ENCODE results near the gene ARHGAP32.
"Not testable (repeated sequence)": the region's sequence is repeated elsewhere in the genome, so short reads cannot be mapped to it uniquely, and the experiment has no call there.

The ARHGAP32 gene

GRCh38 chr11:128929991-128930390, 262.1 kb downstream of the ARHGAP32 start:
- H3K36me3 ChIP-seq (replicated peaks), result no peaks in the 10 kb centered on the region
- no peak overlapping the region for H3K4me3 ChIP-seq
- H3K4me1 ChIP-seq, result no peaks in the 10 kb centered on the region
- H3K27me3 ChIP-seq (ENCODE audit: low read depth), result no peaks in the 10 kb centered on the region
- H3K9me3 ChIP-seq, result no peaks in the 10 kb centered on the region
- in situ Hi-C loops (cut with MboI; ENCODE audit: low sequenced_read_pairs), result no loop called here
- DNase-seq (ENCODE audit: low spot score in 2 of 2), result no peak

DNA sequence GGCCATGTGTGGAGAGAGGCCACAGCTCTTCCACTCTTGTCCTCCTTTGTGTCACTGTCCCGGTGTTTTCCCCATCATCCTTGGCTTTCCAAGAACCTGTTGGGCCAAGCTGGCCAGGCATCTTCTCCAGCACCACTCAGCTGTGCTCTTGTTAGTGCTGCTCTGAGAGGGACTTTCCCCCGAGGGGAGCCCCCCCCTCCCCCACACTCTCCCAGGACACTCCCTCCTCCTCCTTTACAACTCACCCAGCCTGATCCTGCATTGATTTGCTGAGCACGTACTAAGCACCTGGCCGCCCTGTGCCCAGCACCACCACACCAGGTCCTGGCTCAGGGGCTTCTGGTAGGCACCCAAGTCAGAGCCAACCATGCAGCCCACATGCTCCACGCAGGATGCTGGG, 262.7 kb downstream of the ARHGAP32 start:
- H3K4me1 ChIP-seq, result no peaks in the 10 kb centered on the region
- no peak for DNase-seq (ENCODE audit: low spot score in 2 of 2)
- H3K27me3 ChIP-seq (ENCODE audit: low read depth), result no peaks in the 10 kb centered on the region
- no peaks in the 10 kb centered on the region for H3K9me3 ChIP-seq
- in situ Hi-C loops (cut with MboI; ENCODE audit: low sequenced_read_pairs), result no loop called here
- H3K36me3 ChIP-seq (replicated peaks), result no peaks in the 10 kb centered on the region
- no peak overlapping the region for H3K4me3 ChIP-seq

- H3K27me3 ChIP-seq (ENCODE audit: low read depth), result no peaks in the 10 kb centered on the region
Measured at GRCh38 chr11:128928400-128928799, 263.7 kb downstream of the ARHGAP32 start.

DNA sequence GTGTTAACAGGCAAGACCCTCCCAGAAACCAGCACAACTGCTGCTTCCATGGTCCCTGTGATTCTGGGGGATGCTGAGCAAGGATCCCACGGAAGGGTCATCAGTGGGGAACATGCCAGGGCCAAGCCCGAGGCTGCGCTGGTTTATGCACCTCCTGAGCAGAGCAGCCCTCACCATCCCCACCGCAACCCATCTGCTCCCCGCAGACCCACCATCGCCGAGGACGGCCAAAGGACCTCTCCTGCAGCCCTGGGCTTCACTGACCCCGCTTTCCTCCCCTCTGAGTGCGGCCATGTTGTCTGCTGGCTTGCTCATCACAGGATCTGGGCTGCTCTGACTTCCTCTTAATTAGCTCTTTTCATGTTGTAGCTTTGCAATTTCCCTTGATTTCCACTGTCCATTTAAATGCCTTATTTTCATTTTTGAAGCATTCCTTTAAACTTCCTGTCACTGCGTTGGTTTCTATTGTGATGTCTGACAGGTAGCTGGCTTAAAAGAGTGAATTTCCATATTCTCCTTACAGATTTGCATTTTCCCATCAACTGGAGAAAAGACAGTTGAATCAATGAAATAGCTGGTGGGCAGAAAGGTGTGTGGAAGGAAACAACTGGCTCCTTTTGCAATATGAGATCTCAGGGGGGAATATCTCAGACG, 264.3 kb downstream of the ARHGAP32 start:
- in situ Hi-C loops (cut with MboI; ENCODE audit: low sequenced_read_pairs), result no loop called here
- Histone ChIP-seq H3K4me1 (no peaks in the 10 kb centered on the region), H3K4me3 (no peak overlapping the region), H3K9me3 (no peaks in the 10 kb centered on the region), H3K36me3 (replicated peaks) (no peaks in the 10 kb centered on the region), H3K27me3 (ENCODE audit: low read depth) (no peaks in the 10 kb centered on the region)
- DNase-seq (ENCODE audit: low spot score in 2 of 2), result no peak

More at GRCh38 chr11:128928400-128928799, 263.7 kb downstream of the ARHGAP32 start:
- H3K4me3 ChIP-seq, result no peak overlapping the region
- no peaks in the 10 kb centered on the region for H3K4me1 ChIP-seq
- DNase-seq (ENCODE audit: low spot score in 2 of 2), result no peak
- in situ Hi-C loops (cut with MboI; ENCODE audit: low sequenced_read_pairs), result no loop called here
- H3K36me3 ChIP-seq (replicated peaks), result no peaks in the 10 kb centered on the region
- H3K9me3 ChIP-seq, result no peaks in the 10 kb centered on the region

DNA sequence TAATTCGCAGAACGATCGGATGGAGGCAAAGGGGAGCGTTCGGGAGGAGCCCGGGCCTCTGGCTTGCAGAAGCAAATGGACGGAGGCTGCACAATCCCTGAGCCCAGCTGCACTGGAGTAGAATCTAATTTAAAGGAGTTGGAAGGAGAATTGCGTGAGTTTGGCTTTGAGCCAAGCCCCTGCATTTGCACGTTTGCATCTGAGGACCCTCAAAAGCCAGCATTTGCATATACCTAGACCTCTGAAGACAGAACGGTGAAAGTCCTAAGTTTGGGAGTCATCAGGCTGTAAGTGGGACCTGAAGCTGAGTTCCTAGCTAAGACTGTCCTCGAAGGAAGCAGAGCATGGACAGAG, 265.0 kb downstream of the ARHGAP32 start:
- Histone ChIP-seq H3K4me1 (no peaks in the 10 kb centered on the region), H3K4me3 (no peak overlapping the region), H3K27me3 (ENCODE audit: low read depth) (no peaks in the 10 kb centered on the region), H3K9me3 (no peaks in the 10 kb centered on the region), H3K36me3 (replicated peaks) (no peaks in the 10 kb centered on the region)
- in situ Hi-C loops (cut with MboI; ENCODE audit: low sequenced_read_pairs), result no loop called here
- DNase-seq (ENCODE audit: low spot score in 2 of 2), result no peak

DNA sequence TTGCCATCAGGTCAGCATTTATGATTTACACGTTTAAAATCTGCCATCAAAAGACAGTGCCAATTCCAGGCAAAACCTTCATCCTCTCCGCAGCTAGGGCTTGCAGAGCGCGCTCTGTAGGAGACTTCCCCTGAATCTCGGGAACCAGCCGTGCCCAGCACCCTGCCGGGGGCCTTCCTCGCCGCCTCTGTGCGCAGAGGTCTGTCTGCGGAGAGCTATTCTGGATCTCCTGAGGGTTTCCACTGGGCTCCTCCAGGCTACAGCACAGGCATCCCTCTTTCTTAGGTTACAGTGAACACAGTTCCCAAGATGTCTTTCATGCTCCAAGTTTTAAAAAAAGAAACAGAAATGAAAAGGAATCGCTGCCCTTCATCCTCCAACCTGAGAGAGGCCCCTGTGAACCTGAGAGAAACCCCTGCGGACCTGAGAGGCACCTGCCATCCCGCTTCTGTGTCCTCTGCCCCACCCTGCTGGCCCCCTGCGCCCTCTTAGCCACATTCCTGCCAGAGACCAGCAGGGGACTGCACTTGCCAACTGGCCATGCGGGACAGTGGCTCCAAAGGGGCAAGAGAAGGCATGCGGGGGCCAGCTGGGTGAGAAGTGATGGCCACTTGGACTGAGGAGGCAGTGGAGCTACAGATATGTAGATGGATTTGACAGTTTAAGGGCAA, 265.6 kb downstream of the ARHGAP32 start:
- in situ Hi-C loops (cut with MboI; ENCODE audit: low sequenced_read_pairs), result no loop called here

GRCh38 chr11:128926000-128926399, 266.1 kb downstream of the ARHGAP32 start:
- Histone ChIP-seq H3K36me3 (replicated peaks) (no peaks in the 10 kb centered on the region), H3K27me3 (ENCODE audit: low read depth) (no peaks in the 10 kb centered on the region), H3K4me1 (no peaks in the 10 kb centered on the region), H3K4me3 (no peak overlapping the region), H3K9me3 (no peaks in the 10 kb centered on the region)
- in situ Hi-C loops (cut with MboI; ENCODE audit: low sequenced_read_pairs), result no loop called here
- DNase-seq (ENCODE audit: low spot score in 2 of 2), result no peak

More for the DNA sequence above, 265.6 kb downstream of the ARHGAP32 start:
- Histone ChIP-seq H3K4me3 (no peak overlapping the region), H3K36me3 (replicated peaks) (no peaks in the 10 kb centered on the region), H3K27me3 (ENCODE audit: low read depth) (no peaks in the 10 kb centered on the region), H3K9me3 (no peaks in the 10 kb centered on the region), H3K4me1 (no peaks in the 10 kb centered on the region)
- DNase-seq (ENCODE audit: low spot score in 2 of 2), result no peak

DNA sequence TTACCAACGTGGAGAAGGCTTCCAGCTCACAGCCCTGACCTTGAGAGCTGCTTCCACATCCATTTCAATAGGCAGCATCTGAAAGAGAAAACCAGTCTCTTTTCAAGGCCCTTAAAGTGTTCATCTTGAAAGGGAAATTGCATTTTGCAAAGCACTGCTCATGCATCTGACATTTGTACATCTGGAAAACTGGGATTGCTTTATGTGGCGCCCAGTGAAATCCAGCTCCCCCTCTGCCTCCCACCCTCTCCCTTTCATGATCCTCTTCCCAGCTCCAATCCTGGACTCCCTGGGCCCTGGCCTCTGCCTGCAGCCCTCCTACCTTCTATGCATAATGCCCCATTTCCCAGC, 266.9 kb downstream of the ARHGAP32 start:
- no peak overlapping the region for H3K4me3 ChIP-seq
- H3K36me3 ChIP-seq (replicated peaks), result no peaks in the 10 kb centered on the region
- no peaks in the 10 kb centered on the region for H3K9me3 ChIP-seq
- DNase-seq (ENCODE audit: low spot score in 2 of 2), result no peak
- in situ Hi-C loops (cut with MboI; ENCODE audit: low sequenced_read_pairs), result no loop called here
- no peaks in the 10 kb centered on the region for H3K4me1 ChIP-seq
- no peaks in the 10 kb centered on the region for H3K27me3 ChIP-seq (ENCODE audit: low read depth)

DNA sequence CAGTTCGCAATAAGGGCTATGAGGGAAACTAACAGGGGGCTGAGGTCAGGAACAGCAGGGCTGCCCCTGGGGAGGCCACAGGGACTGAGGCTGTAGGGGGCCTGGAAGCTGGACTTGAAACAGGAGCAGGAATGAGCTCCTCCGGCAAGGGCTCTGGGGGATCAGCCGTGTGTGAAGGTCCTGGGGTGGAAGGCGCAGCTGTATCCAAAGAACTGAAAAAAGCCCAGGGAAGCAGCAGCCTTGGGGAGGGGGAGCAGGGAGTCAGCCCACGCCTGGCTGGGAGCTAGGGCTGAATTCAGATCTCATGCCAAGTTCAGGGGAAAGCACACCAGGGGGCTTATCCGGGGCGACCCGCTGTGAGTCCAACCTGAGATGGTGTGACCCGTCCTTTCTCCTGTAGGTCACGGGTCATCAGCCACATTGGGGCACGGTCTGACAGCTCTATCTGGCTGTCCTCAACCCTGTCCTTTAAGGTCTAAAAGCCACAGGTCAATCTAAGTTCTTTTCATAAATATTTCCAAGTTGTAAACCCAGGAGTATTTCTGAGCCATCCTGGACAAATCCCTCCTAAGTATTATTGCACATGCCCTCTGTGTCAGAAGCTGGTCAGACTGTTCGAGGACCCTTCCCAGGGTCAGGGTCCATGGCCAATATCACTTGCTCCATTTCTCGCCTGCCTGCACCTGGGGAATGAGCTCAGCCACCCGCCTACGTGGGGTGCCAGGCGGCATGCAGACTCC, 267.4 kb downstream of the ARHGAP32 start:
- in situ Hi-C loops (cut with MboI; ENCODE audit: low sequenced_read_pairs), result no loop called here
- Histone ChIP-seq H3K4me3 (no peak overlapping the region), H3K4me1 (no peaks in the 10 kb centered on the region), H3K36me3 (replicated peaks) (no peaks in the 10 kb centered on the region), H3K9me3 (no peaks in the 10 kb centered on the region), H3K27me3 (ENCODE audit: low read depth) (no peaks in the 10 kb centered on the region)
- no peak for DNase-seq (ENCODE audit: low spot score in 2 of 2)

GRCh38 chr11:128924104-128924503, 268.0 kb downstream of the ARHGAP32 start:
- Histone ChIP-seq H3K4me1 (no peaks in the 10 kb centered on the region), H3K27me3 (ENCODE audit: low read depth) (no peaks in the 10 kb centered on the region), H3K36me3 (replicated peaks) (no peaks in the 10 kb centered on the region), H3K4me3 (no peak overlapping the region), H3K9me3 (no peaks in the 10 kb centered on the region)
- DNase-seq (ENCODE audit: low spot score in 2 of 2), result no peak
- in situ Hi-C loops (cut with MboI; ENCODE audit: low sequenced_read_pairs), result no loop called here

DNA sequence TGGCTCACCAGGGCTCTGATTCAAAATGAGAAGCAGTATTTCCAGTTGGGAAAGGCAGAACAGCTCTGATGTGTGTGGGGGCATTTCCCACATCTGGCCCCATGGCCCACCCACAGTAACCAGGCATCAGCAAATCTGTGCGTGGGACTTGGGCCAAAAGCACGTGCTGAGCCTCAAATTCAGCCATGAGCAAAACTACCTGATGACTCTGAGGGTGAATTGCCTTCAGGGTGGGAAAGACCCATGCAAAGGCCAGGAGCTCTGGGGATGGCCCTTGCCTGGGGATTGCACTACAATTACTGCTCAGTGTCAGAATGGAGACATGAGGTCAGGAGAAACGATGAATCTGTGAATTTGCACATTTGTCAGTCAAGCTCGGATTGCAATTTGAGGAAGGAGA, 270.3 kb downstream of the ARHGAP32 start:
- in situ Hi-C loops (cut with MboI; ENCODE audit: low sequenced_read_pairs), result no loop called here
- no peak for DNase-seq (ENCODE audit: low spot score in 2 of 2)
- H3K4me1 ChIP-seq, result no peaks in the 10 kb centered on the region
- H3K4me3 ChIP-seq, result no peak overlapping the region
- no peaks in the 10 kb centered on the region for H3K27me3 ChIP-seq (ENCODE audit: low read depth)
- H3K36me3 ChIP-seq (replicated peaks), result no peaks in the 10 kb centered on the region
- no peaks in the 10 kb centered on the region for H3K9me3 ChIP-seq

GRCh38 chr11:128920666-128921065, 271.5 kb downstream of the ARHGAP32 start:
- Histone ChIP-seq H3K4me3 (no peak overlapping the region), H3K36me3 (replicated peaks) (no peaks in the 10 kb centered on the region), H3K4me1 (no peaks in the 10 kb centered on the region), H3K27me3 (ENCODE audit: low read depth) (no peaks in the 10 kb centered on the region), H3K9me3 (no peaks in the 10 kb centered on the region)
- no peak for DNase-seq (ENCODE audit: low spot score in 2 of 2)
- in situ Hi-C loops (cut with MboI; ENCODE audit: low sequenced_read_pairs), result no loop called here

DNA sequence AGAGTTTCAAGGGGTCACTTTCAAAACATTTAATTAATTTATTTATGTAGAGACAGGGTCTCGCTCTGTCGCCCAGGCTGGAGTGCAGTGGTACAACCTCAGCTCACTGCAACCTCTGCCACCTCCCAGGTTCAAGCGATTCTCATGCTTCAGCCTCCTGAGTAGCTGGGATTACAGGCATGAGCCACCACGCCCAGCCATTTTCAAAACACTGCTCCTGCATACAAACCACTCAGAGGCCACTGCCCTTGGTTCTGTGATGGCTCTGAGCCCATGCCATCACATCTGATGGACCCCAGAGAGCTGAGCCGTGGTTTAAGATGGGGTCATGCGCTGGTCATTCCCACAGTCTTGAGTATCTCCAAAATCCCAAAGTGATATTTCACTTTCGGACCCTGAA, 272.5 kb downstream of the ARHGAP32 start:
- H3K27me3 ChIP-seq (ENCODE audit: low read depth); H3K9me3 ChIP-seq; in situ Hi-C loops (cut with MboI; ENCODE audit: low sequenced_read_pairs); H3K4me1 ChIP-seq; H3K36me3 ChIP-seq (replicated peaks); DNase-seq (ENCODE audit: low spot score in 2 of 2); H3K4me3 ChIP-seq: not testable (repeated sequence)

- no peaks in the 10 kb centered on the region for H3K4me1 ChIP-seq
- H3K27me3 ChIP-seq (ENCODE audit: low read depth), result no peaks in the 10 kb centered on the region
- no peaks in the 10 kb centered on the region for H3K36me3 ChIP-seq (replicated peaks)
- no peak for DNase-seq (ENCODE audit: low spot score in 2 of 2)
- no peak overlapping the region for H3K4me3 ChIP-seq
- no peaks in the 10 kb centered on the region for H3K9me3 ChIP-seq
- in situ Hi-C loops (cut with MboI; ENCODE audit: low sequenced_read_pairs), result no loop called here
Measured at GRCh38 chr11:128919216-128919615, 272.9 kb downstream of the ARHGAP32 start.
